HL-60 (cell line): ENCODE measurements around the gene LRRN2.

ENCODE experiments used
- DNase-seq, 2 experiments: peaks; one replicate each; pipeline ENCODE4 v3.0.0-alpha.2; 2010 to 2020; ENCODE audit warnings: low read depth in 1 of 2, low spot score in 1 of 2
- H3K27ac ChIP-seq: fragments of 250-450 bp; sonication (Bioruptor Pico); replicated peaks from 2 replicates; pipeline ENCODE4 v1.5.1; 2020; ENCODE audit warnings: mild to moderate bottlenecking, moderate library complexity
- H3K27me3 ChIP-seq: fragments of 250-450 bp; sonication (Bioruptor Pico); 2 replicates; pipeline ENCODE4 v1.5.1; 2021; ENCODE audit warnings: mild to moderate bottlenecking, moderate library complexity; ENCODE audit not compliant: insufficient read depth, poor library complexity, severe bottlenecking
- H3K4me3 ChIP-seq: replicated peaks from 2 replicates; pipeline ENCODE4 v1.5.1; 2011; ENCODE audit warnings: mild to moderate bottlenecking, control low read depth, low read length; ENCODE audit not compliant: insufficient read depth
- CTCF ChIP-seq: IDR thresholded peaks from one replicate; pipeline ENCODE4 v1.5.1; 2011; ENCODE audit warnings: low read length, control low read depth, inconsistent platforms; ENCODE audit not compliant: insufficient read depth
- GABPA ChIP-seq: IDR thresholded peaks from 2 replicates; pipeline ENCODE4 v1.6.1; 2012; ENCODE audit warnings: low read depth
- POLR2AphosphoS5 ChIP-seq: IDR thresholded peaks from 2 replicates; pipeline ENCODE4 v1.6.1; 2012; ENCODE audit warnings: low read depth
- REST ChIP-seq: IDR thresholded peaks from 2 replicates; pipeline ENCODE4 v1.6.1; 2012; ENCODE audit warnings: low read depth; ENCODE audit not compliant: insufficient replicate concordance
- SPI1 ChIP-seq: IDR thresholded peaks from 2 replicates; pipeline ENCODE4 v1.6.1; 2012; ENCODE audit warnings: low read depth, mild to moderate bottlenecking, borderline replicate concordance

The LRRN2 gene

GRCh38 chr1:204618148-204618760 lies 67.3 kb downstream of the LRRN2 start:
- H3K27ac ChIP-seq = no peak overlapping the region
- no peak overlapping the region for H3K4me3 ChIP-seq
- peaks cover 4% of the 10 kb centered on the region for H3K27me3 ChIP-seq
- no peak for TF ChIP-seq SPI1
- no peak for TF ChIP-seq REST
- TF ChIP-seq POLR2AphosphoS5 = no peak
- no peak for TF ChIP-seq CTCF
- no peak for TF ChIP-seq GABPA
- DNase-seq = no peak

GRCh38 chr1:204617256-204618147 lies 68.0 kb downstream of the LRRN2 start:
- DNase-seq = no peak
- peaks cover 4% of the 10 kb centered on the region for H3K27me3 ChIP-seq
- no peak for TF ChIP-seq POLR2AphosphoS5
- no peak for TF ChIP-seq GABPA
- TF ChIP-seq SPI1 = no peak
- TF ChIP-seq REST = no peak
- no peak for TF ChIP-seq CTCF
- H3K27ac ChIP-seq = no peak overlapping the region
- no peak overlapping the region for H3K4me3 ChIP-seq

GRCh38 chr1:204616641-204617040 lies 68.9 kb downstream of the LRRN2 start:
- Histone ChIP-seq H3K27ac (no peak overlapping the region), H3K4me3 (no peak overlapping the region), H3K27me3 (peaks cover 2% of the 10 kb centered on the region)
- no peak for DNase-seq
- TF ChIP-seq GABPA (no peak), CTCF (no peak), SPI1 (no peak), REST (no peak), POLR2AphosphoS5 (no peak)
